HG02938 (cell line): ENCODE measurements around the gene PRKCA.

Experiments used
- ATAC-seq: cut with Tn5 transposase; IDR thresholded peaks from one replicate; pipeline ENCODE4 v1.9.1; 2021; ENCODE audit warnings: mild to moderate bottlenecking, moderate library complexity; ENCODE audit not compliant: unreplicated experiment

The PRKCA gene

DNA sequence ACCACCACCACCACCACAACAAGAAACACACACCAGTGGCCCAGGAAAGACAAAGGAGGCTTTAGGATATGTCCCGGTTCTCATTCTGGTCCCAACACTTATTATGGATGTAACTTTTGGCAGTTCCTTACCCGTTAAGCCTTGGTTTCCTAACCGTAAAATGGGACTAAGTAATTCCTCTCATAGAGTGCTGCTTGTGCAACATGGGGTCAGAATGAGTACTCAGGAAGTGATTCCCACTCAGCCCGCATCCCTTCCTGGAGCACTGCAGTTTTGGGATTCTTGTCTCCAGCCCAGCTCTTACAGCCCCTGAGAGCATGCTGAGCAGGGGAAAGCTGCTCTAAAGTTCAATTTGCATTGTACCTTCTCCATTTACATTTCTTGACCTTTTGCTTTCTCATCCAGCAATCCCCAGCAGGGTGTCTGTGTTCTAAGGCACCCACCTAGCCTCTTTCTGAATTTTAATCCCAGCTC lies 262.6 kb downstream of the PRKCA start:
- ATAC-seq = no peak

- peak; percentile 72 for ATAC-seq
Observed at GRCh38 chr17:66567234-66568170, 265.1 kb downstream of the PRKCA start.

DNA sequence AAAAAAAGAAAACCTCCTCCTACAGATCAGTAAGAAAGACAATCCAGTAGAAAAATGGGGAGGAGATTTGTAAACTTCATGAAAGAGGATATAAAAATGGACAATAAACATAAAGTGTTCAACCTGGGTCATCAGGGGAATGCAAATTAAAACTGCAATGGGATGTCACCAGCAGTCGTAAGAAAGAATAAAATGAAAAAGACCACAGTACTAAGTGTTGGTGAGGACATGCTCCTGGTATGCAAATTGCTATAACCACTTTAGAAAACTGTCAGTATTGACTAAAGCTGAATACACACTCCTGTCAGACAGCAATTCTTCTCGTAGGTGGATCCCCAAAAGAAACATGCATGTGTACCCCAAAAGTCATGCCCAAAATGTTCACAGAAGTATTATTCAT lies 267.2 kb downstream of the PRKCA start:
- ATAC-seq = no peak

GRCh38 chr17:66570447-66571195 lies 268.2 kb downstream of the PRKCA start:
- no peak for ATAC-seq

- ATAC-seq = no peak
Observed at GRCh38 chr17:66571745-66572144, 269.3 kb downstream of the PRKCA start.

DNA sequence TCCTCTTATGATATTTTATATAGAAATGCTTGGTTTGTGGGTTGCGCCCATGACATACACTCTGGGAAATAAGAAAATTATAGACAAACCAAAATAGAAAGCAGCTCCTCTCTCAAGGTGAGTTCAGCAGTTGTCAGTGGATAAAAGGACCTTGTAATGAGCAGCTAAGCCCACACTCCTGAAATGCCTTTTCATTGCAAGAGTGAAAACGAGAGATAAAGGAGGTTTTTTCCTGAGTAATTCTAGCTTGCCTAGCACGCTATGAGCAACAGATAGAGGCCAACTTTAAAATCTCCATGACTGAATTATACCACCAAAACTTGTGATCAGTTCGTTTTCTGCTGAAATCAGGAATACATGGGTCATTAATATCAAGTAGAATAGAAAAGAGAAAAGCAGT lies 270.7 kb downstream of the PRKCA start:
- ATAC-seq = no peak

- no peak for ATAC-seq
Observed at GRCh38 chr17:66574123-66574522, 271.7 kb downstream of the PRKCA start.

DNA sequence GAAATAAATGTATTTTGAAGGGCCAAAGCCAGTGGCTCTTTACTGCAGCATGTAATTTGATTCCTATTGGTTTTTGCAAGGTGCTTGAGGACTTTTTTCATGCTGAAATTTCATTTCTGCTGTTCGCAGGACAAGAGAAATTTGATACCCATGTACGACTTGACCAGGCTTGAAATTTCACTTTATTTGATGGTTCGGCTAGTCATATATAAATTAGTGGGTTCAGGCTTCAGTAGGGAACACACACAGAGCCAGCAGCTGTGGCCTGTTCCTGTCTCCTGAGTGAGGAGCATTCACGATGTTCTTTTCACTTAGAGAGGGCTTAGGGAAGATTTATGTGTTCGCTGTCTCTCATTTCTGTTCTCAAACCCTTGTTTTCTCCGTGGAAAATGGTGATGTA lies 274.1 kb downstream of the PRKCA start:
- no peak for ATAC-seq

GRCh38 chr17:66577041-66577440 lies 274.6 kb downstream of the PRKCA start:
- no peak for ATAC-seq

DNA sequence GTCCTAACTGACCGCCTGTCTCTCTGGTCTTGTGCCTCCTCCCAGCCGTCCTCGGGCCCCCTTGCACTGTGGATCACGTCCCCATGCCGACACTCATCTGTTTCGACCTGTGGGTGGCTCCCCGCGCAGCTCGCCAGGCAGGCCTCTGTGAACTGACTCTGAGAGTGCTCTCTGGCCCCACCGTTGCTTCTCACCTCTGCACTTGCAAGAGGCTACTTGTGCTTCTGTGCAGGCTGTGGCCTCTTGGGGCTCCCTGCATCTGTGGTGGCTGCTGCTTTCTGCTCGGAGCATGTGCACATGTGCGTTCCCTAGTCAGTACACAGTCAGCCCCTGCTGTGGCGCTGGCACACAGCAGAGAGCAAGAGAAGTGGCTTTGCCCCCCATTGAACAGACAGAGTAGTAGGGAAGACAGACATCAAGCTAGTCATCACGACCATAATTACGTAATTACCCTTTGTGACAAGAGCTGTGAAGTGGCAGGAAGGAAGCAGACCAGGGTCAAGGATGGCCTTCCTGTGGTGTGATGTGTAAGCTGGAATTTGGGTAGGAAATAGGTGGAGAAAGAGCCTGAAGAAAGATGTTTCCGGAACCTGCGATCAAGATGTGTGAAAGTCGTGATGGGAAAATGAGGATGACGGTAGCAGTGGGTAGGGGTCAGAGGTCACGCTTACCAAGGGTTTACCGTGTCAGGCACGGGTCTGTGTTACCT lies 276.5 kb downstream of the PRKCA start:
- ATAC-seq = no peak

GRCh38 chr17:66579556-66579955 lies 277.1 kb downstream of the PRKCA start:
- no peak for ATAC-seq

- ATAC-seq = no peak
Observed at GRCh38 chr17:66580184-66580955, 278.0 kb downstream of the PRKCA start.

- no peak for ATAC-seq
Observed at GRCh38 chr17:66580956-66581391, 278.6 kb downstream of the PRKCA start.

DNA sequence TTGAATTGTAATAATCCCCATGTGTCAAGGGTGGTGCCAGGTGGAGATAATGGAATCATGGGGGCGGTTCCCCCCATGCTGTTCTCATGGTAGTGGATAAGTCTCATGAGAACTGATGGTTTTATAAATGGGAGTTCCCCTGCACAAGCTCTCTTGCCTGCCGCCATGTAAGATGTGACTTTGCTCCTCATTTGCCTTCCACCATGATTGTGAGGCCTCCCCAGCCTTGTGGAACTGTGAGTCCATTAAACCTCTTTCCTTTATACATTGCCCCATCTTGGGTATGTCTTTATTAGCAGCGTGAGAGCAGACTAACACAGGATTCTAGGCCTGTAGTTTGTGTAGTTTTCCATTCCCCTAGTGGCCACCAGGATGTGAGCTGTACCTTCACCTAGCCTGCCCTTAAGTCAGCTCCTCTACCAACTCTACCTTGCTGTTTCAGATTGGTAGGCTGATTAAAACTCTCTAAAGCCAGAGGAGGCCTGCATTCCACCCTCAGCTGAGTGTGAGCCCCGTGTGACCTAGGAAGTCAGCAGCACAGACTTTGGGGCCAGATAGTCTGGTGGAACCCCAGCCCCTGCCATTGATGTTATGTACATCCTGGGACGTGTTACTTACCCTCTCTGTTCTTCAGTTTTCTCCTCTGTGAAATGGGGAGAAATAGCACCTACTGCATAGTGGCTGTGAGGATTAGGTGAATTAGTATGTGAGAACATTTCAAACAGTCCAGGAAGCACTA lies 280.1 kb downstream of the PRKCA start:
- ATAC-seq = no peak

GRCh38 chr17:66583112-66583748 lies 280.8 kb downstream of the PRKCA start:
- no peak for ATAC-seq

DNA sequence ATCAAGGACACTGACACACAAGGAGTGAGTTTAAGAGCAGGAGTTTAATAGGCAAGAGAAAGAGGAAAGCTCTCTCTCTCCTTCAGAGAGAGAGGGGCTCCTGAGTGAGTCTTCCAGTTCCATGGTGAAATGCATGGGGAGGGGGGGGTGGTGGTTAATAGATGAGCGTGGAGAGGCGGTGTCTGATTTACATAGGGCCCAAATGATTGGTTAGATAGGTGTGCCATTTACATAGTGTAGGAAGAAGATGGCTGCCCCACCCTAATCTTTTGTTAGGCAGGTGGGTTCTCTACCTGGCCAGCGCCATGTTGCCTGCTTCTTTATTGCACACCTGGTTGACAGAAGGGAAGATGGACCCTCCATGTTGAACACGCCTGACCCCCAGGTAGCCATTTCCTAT lies 282.5 kb downstream of the PRKCA start:
- ATAC-seq = no peak

GRCh38 chr17:66585472-66585871 lies 283.1 kb downstream of the PRKCA start:
- ATAC-seq = no peak

DNA sequence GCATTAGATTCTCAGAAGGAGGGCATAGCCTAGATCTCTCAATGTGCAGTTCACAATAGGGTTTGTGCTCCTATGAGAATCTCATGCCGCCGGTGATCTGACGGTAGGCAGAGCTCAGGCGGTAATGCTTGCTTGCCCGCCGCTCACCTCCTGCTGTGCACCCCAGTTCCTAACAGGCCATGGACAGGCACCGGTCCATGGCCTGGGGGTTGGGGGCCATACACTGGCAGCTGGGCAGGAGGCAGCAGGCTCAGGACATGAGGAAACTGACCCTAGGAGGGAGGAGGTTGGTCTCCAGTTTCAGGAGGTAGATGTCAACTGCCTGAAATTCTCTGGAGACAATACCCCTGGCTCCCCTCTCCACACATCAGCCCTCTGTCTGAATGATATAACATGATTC lies 287.5 kb downstream of the PRKCA start:
- ATAC-seq = no peak

- no peak for ATAC-seq
Observed at GRCh38 chr17:66593116-66593515, 290.7 kb downstream of the PRKCA start.
